Natural killer cell (primary cell): ENCODE results near the gene HPDL. TPM values are rescaled to one million over a fixed set of nuclear protein-coding genes. Genes with fewer than 3 reads are reported as not detected.

Experiments
- ATAC-seq, 3 donors: fragments of 150-1000 bp in 2 of 3; fragments of 200-7000 bp in 1 of 3; cut with Tn5 transposase; 1 replicate in 1 of 3; 2 replicates in 2 of 3; pipeline ENCODE4 v1.10.0; 2021; ENCODE audit warnings: mild to moderate bottlenecking in 2 of 3, moderate library complexity in 2 of 3
- DNase-seq, 2 donors: peaks; one replicate each; pipeline versions ENCODE4 v3.0.0 to v3.0.0-alpha.2; 2013 to 2021; ENCODE audit warnings: mixed read lengths in 1 of 2
- H3K27ac ChIP-seq: one replicate; pipeline ENCODE4 v1.5.1; 2013; ENCODE audit warnings: mild to moderate bottlenecking, low read length
- H3K27me3 ChIP-seq: one replicate; pipeline ENCODE4 v1.6.1; 2013; ENCODE audit warnings: low read length; ENCODE audit not compliant: control insufficient read depth, insufficient read depth
- H3K36me3 ChIP-seq: one replicate; pipeline ENCODE4 v1.6.1; 2013; ENCODE audit warnings: low read length; ENCODE audit not compliant: control insufficient read depth, insufficient read depth
- H3K4me1 ChIP-seq: one replicate; pipeline ENCODE4 v1.6.1; 2013; ENCODE audit warnings: low read length; ENCODE audit not compliant: control insufficient read depth, insufficient read depth
- H3K4me3 ChIP-seq: one replicate; pipeline ENCODE4 v1.5.1; 2013; ENCODE audit warnings: low read length
- H3K9me3 ChIP-seq: one replicate; pipeline ENCODE4 v1.6.1; 2013; ENCODE audit warnings: low read length; ENCODE audit not compliant: control insufficient read depth, insufficient read depth
- H3K27ac Mint-ChIP-seq, 2 donors: one replicate each; pipeline ENCODE4 v1.8.0; 2022; ENCODE audit warnings: mild to moderate bottlenecking in 2 of 2, mixed read lengths in 2 of 2, moderate library complexity in 1 of 2
- H3K27me3 Mint-ChIP-seq, 2 donors: one replicate each; pipeline ENCODE4 v1.8.0; 2022; ENCODE audit warnings: low read depth in 2 of 2, mixed read lengths in 2 of 2
- H3K36me3 Mint-ChIP-seq: one replicate; pipeline ENCODE4 v1.8.0; 2022; ENCODE audit warnings: mixed read lengths
- H3K4me1 Mint-ChIP-seq, 2 donors: one replicate each; pipeline ENCODE4 v1.8.0; 2022; ENCODE audit warnings: mixed read lengths in 2 of 2
- H3K4me3 Mint-ChIP-seq: one replicate; pipeline ENCODE4 v1.8.0; 2022; ENCODE audit warnings: mild to moderate bottlenecking, moderate library complexity, mixed read lengths
- H3K9me3 Mint-ChIP-seq, 2 donors: one replicate each; pipeline ENCODE4 v1.8.0; 2022; ENCODE audit warnings: mixed read lengths in 2 of 2
- WGBS: methylation state at CpG from one replicate; pipeline ENCODE4 v1.1.7; 2013; ENCODE audit warnings: missing lambda C conversion rate; ENCODE audit not compliant: insufficient coverage; 5-methylcytosine and 5-hydroxymethylcytosine counted together
- intact Hi-C: fragments of 100-400 bp; cut with micrococcal nuclease; formaldehyde crosslinking; loops from one replicate; pipeline ENCODE4 v1.14.2; 2022
- total RNA-seq, 4 donors: library from RNA; stranded (reverse); fragments of 120-200 nt in 1 of 4; gene quantifications; one replicate each; pipeline versions ENCODE4 v1.2.3 to v1.2.4, GENCODE V29; 2013 to 2022
- TF ChIP-seq, protein P1 (sequence below): fragments of 200-600 bp; IDR thresholded peaks from one replicate; pipeline ENCODE4 v1.8.0; 2022; ENCODE audit warnings: antibody characterized with exemption

HPDL gene
- total RNA-seq, 3 donors from 2014 or later (not counting 1 experiment from before 2014, with no cell fraction given): 0.38 to 0.45 TPM; not detected in 1

- H3K27me3 Mint-ChIP-seq: no peaks in the 10 kb centered on the region
- no peaks in the 10 kb centered on the region for H3K9me3 ChIP-seq
- H3K4me3 Mint-ChIP-seq: peak overlapping the region; percentile 17
- peaks cover 17% of the 10 kb centered on the region for H3K4me1 ChIP-seq
- TF ChIP-seq, protein P1, sequence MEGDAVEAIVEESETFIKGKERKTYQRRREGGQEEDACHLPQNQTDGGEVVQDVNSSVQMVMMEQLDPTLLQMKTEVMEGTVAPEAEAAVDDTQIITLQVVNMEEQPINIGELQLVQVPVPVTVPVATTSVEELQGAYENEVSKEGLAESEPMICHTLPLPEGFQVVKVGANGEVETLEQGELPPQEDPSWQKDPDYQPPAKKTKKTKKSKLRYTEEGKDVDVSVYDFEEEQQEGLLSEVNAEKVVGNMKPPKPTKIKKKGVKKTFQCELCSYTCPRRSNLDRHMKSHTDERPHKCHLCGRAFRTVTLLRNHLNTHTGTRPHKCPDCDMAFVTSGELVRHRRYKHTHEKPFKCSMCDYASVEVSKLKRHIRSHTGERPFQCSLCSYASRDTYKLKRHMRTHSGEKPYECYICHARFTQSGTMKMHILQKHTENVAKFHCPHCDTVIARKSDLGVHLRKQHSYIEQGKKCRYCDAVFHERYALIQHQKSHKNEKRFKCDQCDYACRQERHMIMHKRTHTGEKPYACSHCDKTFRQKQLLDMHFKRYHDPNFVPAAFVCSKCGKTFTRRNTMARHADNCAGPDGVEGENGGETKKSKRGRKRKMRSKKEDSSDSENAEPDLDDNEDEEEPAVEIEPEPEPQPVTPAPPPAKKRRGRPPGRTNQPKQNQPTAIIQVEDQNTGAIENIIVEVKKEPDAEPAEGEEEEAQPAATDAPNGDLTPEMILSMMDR: peak; percentile 80
- intact Hi-C loops: loop anchor here (1.0 to 5.0 kb wide), 4 partner anchors 286 to 583 kb away; partner anchors contain the start of gene RNU5D-1
- H3K9me3 Mint-ChIP-seq: no peaks in the 10 kb centered on the region
- DNase-seq: peak in 1 of 2 donors; percentile 82
- WGBS: 38% methylated on average over 2 of the region's 4 CpGs
- H3K27ac Mint-ChIP-seq: no peak overlapping the region
- no peaks in the 10 kb centered on the region for H3K36me3 ChIP-seq
- H3K36me3 Mint-ChIP-seq: no peaks in the 10 kb centered on the region
- no peak overlapping the region for H3K4me3 ChIP-seq
- H3K27me3 ChIP-seq: no peaks in the 10 kb centered on the region
- peak in 2 of 3 donors; percentile 14 to 24 for ATAC-seq
- no peak overlapping the region for H3K27ac ChIP-seq
- peaks cover 9 to 12% of the 10 kb centered on the region in 2 donors for H3K4me1 Mint-ChIP-seq
Observed at GRCh38 chr1:45299981-45300668, 26.6 kb upstream of the HPDL start.

- Histone ChIP-seq H3K4me1 (peaks cover 17% of the 10 kb centered on the region), H3K27ac (no peak overlapping the region), H3K27me3 (no peaks in the 10 kb centered on the region), H3K4me3 (no peak overlapping the region), H3K9me3 (no peaks in the 10 kb centered on the region), H3K36me3 (no peaks in the 10 kb centered on the region)
- H3K4me3 Mint-ChIP-seq: no peak overlapping the region
- WGBS: 75% methylated on average over 2 of the region's 2 CpGs
- no peaks in the 10 kb centered on the region for H3K36me3 Mint-ChIP-seq
- no peak for DNase-seq
- H3K9me3 Mint-ChIP-seq: no peaks in the 10 kb centered on the region
- H3K27me3 Mint-ChIP-seq: no peaks in the 10 kb centered on the region
- TF ChIP-seq, protein P1: peak; percentile 39
- no peak overlapping the region for H3K27ac Mint-ChIP-seq
- intact Hi-C loops: loop anchor here (1.0 to 5.0 kb wide), 4 partner anchors 286 to 583 kb away; partner anchors contain the start of gene RNU5D-1
- no peak for ATAC-seq
- H3K4me1 Mint-ChIP-seq: peaks cover 9 to 12% of the 10 kb centered on the region in 2 donors
Observed at GRCh38 chr1:45300669-45300997, 26.1 kb upstream of the HPDL start.

- Mint-ChIP-seq H3K4me1 (peaks cover 9 to 12% of the 10 kb centered on the region in 2 donors), H3K27ac (peak overlapping the region; percentile 1 to 93), H3K36me3 (no peaks in the 10 kb centered on the region), H3K4me3 (peak overlapping the region; percentile 49), H3K9me3 (no peaks in the 10 kb centered on the region), H3K27me3 (no peaks in the 10 kb centered on the region)
- Histone ChIP-seq H3K4me3 (peak overlapping the region; percentile 84), H3K27me3 (no peaks in the 10 kb centered on the region), H3K27ac (no peak overlapping the region), H3K9me3 (no peaks in the 10 kb centered on the region), H3K4me1 (peaks cover 17% of the 10 kb centered on the region), H3K36me3 (no peaks in the 10 kb centered on the region)
- ATAC-seq: no peak
- DNase-seq: no peak
- intact Hi-C loops: loop anchor here (1.0 to 5.0 kb wide), 4 partner anchors 188 to 585 kb away; partner anchors contain the start of genes RNU5D-1, TESK2 and UROD
- 93% methylated on average over 16 of the region's 16 CpGs for WGBS
- TF ChIP-seq, protein P1: no peak
Observed at GRCh38 chr1:45302505-45303150, 24.1 kb upstream of the HPDL start.
